K562 (cell line): ENCODE measurements around the gene POGLUT2. TPM values are rescaled to one million over a fixed set of nuclear protein-coding genes. Genes with fewer than 3 reads are reported as not detected.
A peak's percentile ranks its signal among the peaks of the same experiment; 100 is the strongest.

ENCODE experiments used
- ARID3B ChIP-seq: fragments of 250-450 bp; sonication (Bioruptor Pico); IDR thresholded peaks from 2 replicates; pipeline ENCODE4 v1.4.0; 2020; ENCODE audit warnings: borderline replicate concordance
- CHD4 ChIP-seq: fragments of 200-600 bp; sonication (generic); IDR thresholded peaks from 3 replicates; pipeline ENCODE4 v1.6.1; 2012; ENCODE audit warnings: low read depth, mild to moderate bottlenecking, mixed read lengths, low read length, inconsistent platforms; ENCODE audit not compliant: insufficient read depth, insufficient replicate concordance, poor library complexity, severe bottlenecking
- CREM ChIP-seq: IDR thresholded peaks from 2 replicates; pipeline ENCODE4 v1.6.1; 2014; ENCODE audit warnings: antibody characterized with exemption, low read depth
- DLX4 ChIP-seq: fragments of 250-450 bp; sonication (Bioruptor Pico); IDR thresholded peaks from 2 replicates; pipeline ENCODE4 v1.6.1; 2021; ENCODE audit warnings: mild to moderate bottlenecking
- DNMT1 ChIP-seq: fragments of 450-650 bp; IDR thresholded peaks from 2 replicates; pipeline ENCODE4 v1.6.1; 2016; ENCODE audit warnings: antibody characterized with exemption, mild to moderate bottlenecking
- ETS2 ChIP-seq: IDR thresholded peaks from 2 replicates; pipeline ENCODE4 v1.6.1; 2016; ENCODE audit warnings: borderline replicate concordance, missing genetic modification characterization, mild to moderate bottlenecking, moderate library complexity, missing compliant biosample characterization; ENCODE audit not compliant: poor library complexity, severe bottlenecking
- GATAD2A ChIP-seq: fragments of 450-650 bp; IDR thresholded peaks from 2 replicates; pipeline ENCODE4 v1.6.1; 2017
- GTF2A2 ChIP-seq: IDR thresholded peaks from 2 replicates; pipeline ENCODE4 v1.6.1; 2016; ENCODE audit warnings: mild to moderate bottlenecking, missing genetic modification characterization, missing compliant biosample characterization
- HMGN3 ChIP-seq: IDR thresholded peaks from 2 replicates; pipeline ENCODE4 v1.6.1; 2011; ENCODE audit warnings: borderline replicate concordance, low read depth, mild to moderate bottlenecking, mixed read lengths, low read length; ENCODE audit not compliant: insufficient read length; ENCODE audit errors: extremely low read depth
- KAT2B ChIP-seq: IDR thresholded peaks from one replicate; pipeline ENCODE4 v1.6.1; 2012; ENCODE audit warnings: low read depth, mild to moderate bottlenecking, control low read depth, inconsistent platforms, low read length, moderate library complexity
- MEF2A ChIP-seq: IDR thresholded peaks from 2 replicates; pipeline ENCODE4 v1.6.1; 2011; ENCODE audit warnings: low read depth, mild to moderate bottlenecking, low read length, moderate library complexity; ENCODE audit not compliant: control insufficient read depth
- MXI1 ChIP-seq: IDR thresholded peaks from 2 replicates; pipeline ENCODE4 v1.6.1; 2011; ENCODE audit warnings: low read depth, mild to moderate bottlenecking, improper control_type of control experiment, low read length
- NONO ChIP-seq, 2 experiments: fragments of 200-400 bp in 1 of 2; fragments of 450-650 bp in 1 of 2; formaldehyde crosslinking in 1 of 2; IDR thresholded peaks; 2 replicates each; pipeline ENCODE4 v1.6.1; 2017; ENCODE audit warnings: low read depth in 2 of 2, mild to moderate bottlenecking in 2 of 2, moderate library complexity in 2 of 2, low read length in 1 of 2
- PATZ1 ChIP-seq: fragments of 250-450 bp; sonication (Bioruptor Pico); IDR thresholded peaks from 2 replicates; pipeline ENCODE4 v1.5.0; 2020; ENCODE audit warnings: mild to moderate bottlenecking, borderline replicate concordance
- RBBP5 ChIP-seq: fragments of 200-600 bp; sonication (generic); IDR thresholded peaks from 2 replicates; pipeline ENCODE4 v1.6.1; 2012; ENCODE audit warnings: borderline replicate concordance, mild to moderate bottlenecking, low read length, control low read depth, inconsistent platforms; ENCODE audit not compliant: insufficient read depth, poor library complexity, severe bottlenecking
- TAF9B ChIP-seq: fragments of 450-650 bp; IDR thresholded peaks from 2 replicates; pipeline ENCODE4 v1.6.1; 2018; ENCODE audit warnings: mild to moderate bottlenecking; ENCODE audit not compliant: partially characterized antibody
- TCF7 ChIP-seq: sonication (generic); IDR thresholded peaks from 2 replicates; pipeline ENCODE4 v1.6.1; 2016; ENCODE audit warnings: antibody characterized with exemption, borderline replicate concordance
- ZNF232 ChIP-seq: sonication (generic); formaldehyde crosslinking; IDR thresholded peaks from 2 replicates; pipeline ENCODE4 v1.8.0; 2022; ENCODE audit warnings: mild to moderate bottlenecking, missing genetic modification reagents
- ZNF766 ChIP-seq: fragments of 200-800 bp; sonication (Bioruptor generic); conservative IDR thresholded peaks from 2 replicates; pipeline ENCODE4 v1.6.1; 2016; ENCODE audit warnings: missing genetic modification characterization, missing compliant biosample characterization
- polyA plus RNA-seq, 8 experiments: library from polyadenylated mRNA; depleted of rRNA in 4 of 8; stranded (reverse) in 5 of 8; unstranded in 3 of 8; fragments of >200 nt; fragmentation: Nextera tagmentation in 2 of 8; fragmentation: Illumina TruSeq in 1 of 8; extraction: Ambion mirVana in 2 of 8; extraction: Trizol in 1 of 8; gene quantifications; 2 replicates each; pipeline versions ENCODE4 v1.2.1 to v1.2.3, GENCODE V29; 2011 to 2014; ENCODE audit warnings: inconsistent platforms in 1 of 8, missing spikeins in 1 of 8
- total RNA-seq, 7 experiments: library from RNA; depleted of rRNA in 6 of 7; stranded (reverse); fragments of >200 nt in 6 of 7; fragmentation: Illumina TruSeq in 2 of 7; extraction: Trizol in 2 of 7; gene quantifications; 2 replicates each; pipeline versions ENCODE4 v1.2.1 to v1.2.3, GENCODE V29; 2011 to 2021; ENCODE audit warnings: low replicate concordance in 1 of 7
- TF ChIP-seq, protein P1 (sequence below): fragments of 450-650 bp; IDR thresholded peaks from one replicate; pipeline ENCODE4 v1.6.1; 2018; ENCODE audit warnings: mild to moderate bottlenecking, moderate library complexity; ENCODE audit not compliant: partially characterized antibody

Gene POGLUT2
- total and polyA plus RNA-seq, 9 of the 15 experiments (the other 6 are each of a cell fraction or from before 2014, with no cell fraction given) = 3.8 to 11.8 (median 10.8) TPM

DNA sequence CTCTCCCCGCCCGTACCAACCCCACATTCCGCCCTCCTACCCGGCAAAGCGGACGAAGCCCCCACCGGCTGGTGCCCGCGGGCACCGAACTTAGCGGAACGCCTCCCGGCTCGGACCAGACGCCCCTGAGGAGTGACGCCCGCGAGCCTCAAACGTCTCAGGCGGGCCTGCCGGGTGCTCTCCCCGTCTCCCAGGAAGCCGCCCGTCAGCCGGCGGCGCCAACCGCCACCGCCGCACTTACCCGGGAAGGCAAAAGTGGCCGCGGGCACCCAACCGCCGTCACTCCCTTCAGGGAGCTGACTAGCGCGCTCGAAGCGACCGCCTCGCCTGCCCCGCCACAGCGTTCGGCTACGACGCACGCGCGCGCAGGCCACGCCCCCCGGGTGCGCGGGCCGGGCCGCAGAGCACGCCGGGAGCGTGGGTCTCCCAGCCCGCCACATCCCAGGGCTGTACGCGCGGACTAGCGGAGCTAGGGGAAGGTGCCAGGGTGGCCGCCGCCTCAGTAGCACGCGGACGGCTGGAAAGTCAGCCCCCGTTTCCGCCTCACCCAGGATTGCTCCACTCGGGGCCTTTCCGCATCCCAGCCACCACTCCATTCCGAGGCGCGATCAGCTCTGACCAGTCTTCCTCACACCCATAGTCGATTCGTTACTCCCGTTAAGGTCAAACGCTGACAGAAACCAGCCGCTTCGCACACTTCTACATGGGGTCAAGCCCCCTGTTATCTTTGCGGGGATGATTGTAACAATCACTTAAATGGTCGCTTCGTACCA lies 25.1 kb downstream of the POGLUT2 start, which contains the start of gene TEX30 (continued):
- no peak for TF ChIP-seq ARID3B (CRISPR knock-in tag)
- TF ChIP-seq DNMT1 = no peak
- no peak for TF ChIP-seq KAT2B
- TF ChIP-seq TCF7 = no peak
- TF ChIP-seq ZNF766 = peak; percentile 12; the same call in 1 of the 2 replicates
- TF ChIP-seq GATAD2A = no peak
- TF ChIP-seq MEF2A = no peak
- peak in 1 of 2 experiments; percentile 83; a peak in 1 of 4 replicates for TF ChIP-seq NONO (IDR thresholded peaks at IDR 0.05; ENCODE audit: low read depth in 2 of 2, low read length in 1 of 2)
- TF ChIP-seq ZNF232 (CRISPR knock-in tag) = no peak
- TF ChIP-seq CHD4 = no peak
- TF ChIP-seq RBBP5 = peak; percentile 57
- no peak for TF ChIP-seq PATZ1 (CRISPR knock-in tag)
- TF ChIP-seq DLX4 = no peak
- TF ChIP-seq ETS2 (tag) = no peak
- TF ChIP-seq GTF2A2 = no peak
- TF ChIP-seq MXI1 = no peak
- no peak for TF ChIP-seq HMGN3
- peak; percentile 51 for TF ChIP-seq CREM
- TF ChIP-seq TAF9B = peak; percentile 40
- TF ChIP-seq, protein P1, sequence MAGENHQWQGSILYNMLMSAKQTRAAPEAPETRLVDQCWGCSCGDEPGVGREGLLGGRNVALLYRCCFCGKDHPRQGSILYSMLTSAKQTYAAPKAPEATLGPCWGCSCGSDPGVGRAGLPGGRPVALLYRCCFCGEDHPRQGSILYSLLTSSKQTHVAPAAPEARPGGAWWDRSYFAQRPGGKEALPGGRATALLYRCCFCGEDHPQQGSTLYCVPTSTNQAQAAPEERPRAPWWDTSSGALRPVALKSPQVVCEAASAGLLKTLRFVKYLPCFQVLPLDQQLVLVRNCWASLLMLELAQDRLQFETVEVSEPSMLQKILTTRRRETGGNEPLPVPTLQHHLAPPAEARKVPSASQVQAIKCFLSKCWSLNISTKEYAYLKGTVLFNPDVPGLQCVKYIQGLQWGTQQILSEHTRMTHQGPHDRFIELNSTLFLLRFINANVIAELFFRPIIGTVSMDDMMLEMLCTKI = no peak
